Panc1 (cell line): Measurements from ENCODE around the gene NALCN. TPM values are rescaled to one million over a fixed set of nuclear protein-coding genes. Genes with fewer than 3 reads are reported as not detected.

Source experiments
- ATAC-seq: fragments of 200-7000 bp; cut with Tn5 transposase; 2 replicates; pipeline ENCODE4 v1.9.1; 2020; ENCODE audit warnings: mild to moderate bottlenecking, moderate library complexity
- BruUV-seq: library from RNA; stranded (reverse); fragments of 400-500 nt; replicated peaks from 2 replicates; lab custom pipeline; 2021; lab: Mats Ljungman, UMichigan
- CTCF ChIA-PET: fragments of 300-600 bp; sonication (Branson Sonifier 250); formaldehyde crosslinking; loops from one replicate; lab custom pipeline; 2022; ENCODE audit warnings: antibody characterized with exemption; lab: Charles Lee
- POLR2A ChIA-PET: fragments of 300-600 bp; sonication (Branson Sonifier 250); formaldehyde crosslinking; loops from one replicate; lab custom pipeline; 2022; ENCODE audit warnings: antibody characterized with exemption; lab: Charles Lee
- DNase-seq: peaks from one replicate; pipeline ENCODE4 v3.0.0-alpha.2; 2010; ENCODE audit warnings: low read depth, low spot score
- H3K27ac ChIP-seq: 2 replicates; pipeline ENCODE4 v1.5.1; 2011; ENCODE audit warnings: mild to moderate bottlenecking, low read length, inconsistent platforms
- H3K27me3 ChIP-seq: fragments of 200-500 bp; sonication (Bioruptor generic); 2 replicates; pipeline ENCODE4 v1.6.0; 2014; ENCODE audit warnings: low read length, inconsistent platforms; ENCODE audit not compliant: control insufficient read depth, insufficient read depth
- H3K36me3 ChIP-seq: fragments of 200-500 bp; sonication (Bioruptor generic); 2 replicates; pipeline ENCODE4 v1.5.1; 2014; ENCODE audit warnings: inconsistent platforms, mild to moderate bottlenecking, low read length, moderate library complexity; ENCODE audit not compliant: control insufficient read depth, insufficient read depth
- H3K4me1 ChIP-seq: 2 replicates; pipeline ENCODE4 v1.5.1; 2011; ENCODE audit warnings: inconsistent platforms, mild to moderate bottlenecking, low read length, moderate library complexity; ENCODE audit not compliant: control insufficient read depth, insufficient read depth
- H3K4me3 ChIP-seq, 2 experiments: 2 replicates each; pipeline ENCODE4 v1.5.1; 2011 to 2012; ENCODE audit warnings: low read depth in 2 of 2, low read length in 2 of 2, mild to moderate bottlenecking in 2 of 2, inconsistent platforms in 1 of 2, moderate library complexity in 1 of 2
- H3K9me3 ChIP-seq: fragments of 200-500 bp; sonication (Bioruptor generic); 2 replicates; pipeline ENCODE4 v1.5.1; 2014; ENCODE audit warnings: low read depth, mild to moderate bottlenecking, inconsistent platforms, low read length, moderate library complexity; ENCODE audit not compliant: control insufficient read depth, insufficient read depth
- POLR2AphosphoS5 ChIP-seq: IDR thresholded peaks from 2 replicates; pipeline ENCODE4 v1.6.1; 2012; ENCODE audit warnings: mild to moderate bottlenecking, low read depth, low read length, moderate library complexity
- SIN3A ChIP-seq: IDR thresholded peaks from 2 replicates; pipeline ENCODE4 v1.6.1; 2012; ENCODE audit warnings: low read depth, mild to moderate bottlenecking, low read length, moderate library complexity, borderline replicate concordance; ENCODE audit not compliant: insufficient read depth
- TCF7L2 ChIP-seq: IDR thresholded peaks from 2 replicates; pipeline ENCODE4 v1.6.1; 2011; ENCODE audit warnings: mild to moderate bottlenecking, low read depth, low read length, inconsistent platforms
- in situ Hi-C: cut with HindIII; loops from 2 replicates; pipeline ENCODE4 v1.10.0; 2016; ENCODE audit warnings: low sequenced_read_pairs, low pct_unique_long_range_greater_than_20kb
- intact Hi-C: fragments of 100-400 bp; cut with micrococcal nuclease; formaldehyde crosslinking; loops from one replicate; pipeline ENCODE4 v1.10.0; 2022; ENCODE audit not compliant: unreplicated experiment
- total RNA-seq: library from RNA; stranded (reverse); gene quantifications from one replicate; pipeline ENCODE4 v1.2.1, GENCODE V29; 2021; ENCODE audit not compliant: unreplicated experiment
- TF ChIP-seq, protein P1 (sequence below), 2 experiments: IDR thresholded peaks; 2 replicates each; pipeline ENCODE4 v1.6.1; 2011 to 2012; ENCODE audit warnings: low read depth in 2 of 2, control low read depth in 1 of 2, low read length in 1 of 2, mild to moderate bottlenecking in 1 of 2, moderate library complexity in 1 of 2; ENCODE audit not compliant: insufficient read depth in 1 of 2
- TF ChIP-seq, protein P2 (sequence below): fragments of 450-650 bp; IDR thresholded peaks from 2 replicates; pipeline ENCODE4 v1.5.1; 2017; ENCODE audit warnings: mild to moderate bottlenecking

NALCN gene
- total RNA-seq, 1 experiment from 2014 or later, result 10.9 TPM

DNA sequence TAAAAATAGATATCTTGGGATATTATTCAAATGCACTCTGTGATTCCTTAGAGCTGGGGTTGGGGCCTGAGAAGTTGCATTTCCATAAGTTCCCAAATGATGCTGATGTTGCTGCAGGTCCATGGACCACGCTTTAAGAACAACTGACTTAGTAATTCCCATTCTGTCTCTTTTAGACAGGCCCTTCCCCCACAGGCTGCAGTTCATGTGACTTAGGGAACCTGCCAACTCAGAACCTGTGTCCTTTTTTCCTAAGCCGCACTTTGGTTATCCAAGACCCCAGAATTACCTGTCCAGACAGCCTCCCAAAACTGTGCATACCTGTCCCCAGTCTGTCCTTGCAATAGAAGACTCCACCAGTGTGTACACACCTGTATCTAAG lies 34.4 kb upstream of the NALCN start:
- ATAC-seq (peak; percentile 7), DNase-seq (no peak)
- peak overlapping the region; percentile 86 for H3K27ac ChIP-seq
- H3K9me3 ChIP-seq, result no peaks in the 10 kb centered on the region
- no TSS peak for BruUV-seq
- in situ Hi-C loops (no loop called here), intact Hi-C loops (loop anchor here (5.0 kb wide), 1 partner anchor 303 kb away; no protein-coding TSS in a partner anchor)
- no peaks in the 10 kb centered on the region for H3K27me3 ChIP-seq
- H3K4me1 ChIP-seq, result peaks cover 27% of the 10 kb centered on the region
- no peak overlapping the region for H3K4me3 ChIP-seq
- TF ChIP-seq POLR2AphosphoS5 (no peak), SIN3A (no peak), TCF7L2 (no peak)
- TF ChIP-seq, protein P1, sequence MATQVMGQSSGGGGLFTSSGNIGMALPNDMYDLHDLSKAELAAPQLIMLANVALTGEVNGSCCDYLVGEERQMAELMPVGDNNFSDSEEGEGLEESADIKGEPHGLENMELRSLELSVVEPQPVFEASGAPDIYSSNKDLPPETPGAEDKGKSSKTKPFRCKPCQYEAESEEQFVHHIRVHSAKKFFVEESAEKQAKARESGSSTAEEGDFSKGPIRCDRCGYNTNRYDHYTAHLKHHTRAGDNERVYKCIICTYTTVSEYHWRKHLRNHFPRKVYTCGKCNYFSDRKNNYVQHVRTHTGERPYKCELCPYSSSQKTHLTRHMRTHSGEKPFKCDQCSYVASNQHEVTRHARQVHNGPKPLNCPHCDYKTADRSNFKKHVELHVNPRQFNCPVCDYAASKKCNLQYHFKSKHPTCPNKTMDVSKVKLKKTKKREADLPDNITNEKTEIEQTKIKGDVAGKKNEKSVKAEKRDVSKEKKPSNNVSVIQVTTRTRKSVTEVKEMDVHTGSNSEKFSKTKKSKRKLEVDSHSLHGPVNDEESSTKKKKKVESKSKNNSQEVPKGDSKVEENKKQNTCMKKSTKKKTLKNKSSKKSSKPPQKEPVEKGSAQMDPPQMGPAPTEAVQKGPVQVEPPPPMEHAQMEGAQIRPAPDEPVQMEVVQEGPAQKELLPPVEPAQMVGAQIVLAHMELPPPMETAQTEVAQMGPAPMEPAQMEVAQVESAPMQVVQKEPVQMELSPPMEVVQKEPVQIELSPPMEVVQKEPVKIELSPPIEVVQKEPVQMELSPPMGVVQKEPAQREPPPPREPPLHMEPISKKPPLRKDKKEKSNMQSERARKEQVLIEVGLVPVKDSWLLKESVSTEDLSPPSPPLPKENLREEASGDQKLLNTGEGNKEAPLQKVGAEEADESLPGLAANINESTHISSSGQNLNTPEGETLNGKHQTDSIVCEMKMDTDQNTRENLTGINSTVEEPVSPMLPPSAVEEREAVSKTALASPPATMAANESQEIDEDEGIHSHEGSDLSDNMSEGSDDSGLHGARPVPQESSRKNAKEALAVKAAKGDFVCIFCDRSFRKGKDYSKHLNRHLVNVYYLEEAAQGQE (IDR thresholded peaks at IDR 0.05; ENCODE audit: insufficient read depth in 1 of 2, low read depth in 2 of 2, low read length in 1 of 2), result no peak
- TF ChIP-seq, protein P2, sequence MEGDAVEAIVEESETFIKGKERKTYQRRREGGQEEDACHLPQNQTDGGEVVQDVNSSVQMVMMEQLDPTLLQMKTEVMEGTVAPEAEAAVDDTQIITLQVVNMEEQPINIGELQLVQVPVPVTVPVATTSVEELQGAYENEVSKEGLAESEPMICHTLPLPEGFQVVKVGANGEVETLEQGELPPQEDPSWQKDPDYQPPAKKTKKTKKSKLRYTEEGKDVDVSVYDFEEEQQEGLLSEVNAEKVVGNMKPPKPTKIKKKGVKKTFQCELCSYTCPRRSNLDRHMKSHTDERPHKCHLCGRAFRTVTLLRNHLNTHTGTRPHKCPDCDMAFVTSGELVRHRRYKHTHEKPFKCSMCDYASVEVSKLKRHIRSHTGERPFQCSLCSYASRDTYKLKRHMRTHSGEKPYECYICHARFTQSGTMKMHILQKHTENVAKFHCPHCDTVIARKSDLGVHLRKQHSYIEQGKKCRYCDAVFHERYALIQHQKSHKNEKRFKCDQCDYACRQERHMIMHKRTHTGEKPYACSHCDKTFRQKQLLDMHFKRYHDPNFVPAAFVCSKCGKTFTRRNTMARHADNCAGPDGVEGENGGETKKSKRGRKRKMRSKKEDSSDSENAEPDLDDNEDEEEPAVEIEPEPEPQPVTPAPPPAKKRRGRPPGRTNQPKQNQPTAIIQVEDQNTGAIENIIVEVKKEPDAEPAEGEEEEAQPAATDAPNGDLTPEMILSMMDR, result no peak
- POLR2A ChIA-PET, result no interaction called here
- H3K36me3 ChIP-seq, result no peaks in the 10 kb centered on the region
- CTCF ChIA-PET, result no interaction called here

GRCh38 chr13:101449790-101450748 lies 33.8 kb upstream of the NALCN start:
- H3K27ac ChIP-seq, result peak overlapping the region; percentile 86
- ATAC-seq (peak; percentile 79), DNase-seq (peak; percentile 62)
- no peaks in the 10 kb centered on the region for H3K27me3 ChIP-seq
- POLR2A ChIA-PET, result no interaction called here
- in situ Hi-C loops, result no loop called here
- CTCF ChIA-PET, result no interaction called here
- H3K36me3 ChIP-seq, result no peaks in the 10 kb centered on the region
- 0 out of 4 replicates have a peak overlapping the region, but pooled peaks of 1 of the 2 experiments have one; percentile 14 for H3K4me3 ChIP-seq
- BruUV-seq, result no TSS peak
- no peaks in the 10 kb centered on the region for H3K9me3 ChIP-seq
- intact Hi-C loops, result loop anchor here (5.0 kb wide), 1 partner anchor 303 kb away; no protein-coding TSS in a partner anchor
- TF ChIP-seq, protein P1 (IDR thresholded peaks at IDR 0.05; ENCODE audit: insufficient read depth in 1 of 2, low read depth in 2 of 2, low read length in 1 of 2), result peak in 1 of 2 experiments; percentile 29; a peak in 1 of 4 replicates
- no peak for TF ChIP-seq POLR2AphosphoS5
- TF ChIP-seq SIN3A, result no peak
- TF ChIP-seq, protein P2, result no peak
- 0 out of 2 replicates have a peak, but pooled peaks have one; percentile 47 for TF ChIP-seq TCF7L2
- H3K4me1 ChIP-seq, result peaks cover 26% of the 10 kb centered on the region
